ENCODE data around the gene CCNF. TPM values are rescaled to one million over a fixed set of nuclear protein-coding genes. Genes with fewer than 3 reads are reported as not detected.
"Not testable (repeated sequence)": the region's sequence is repeated elsewhere in the genome, so short reads cannot be mapped to it uniquely, and the experiment has no call there.

CCNF gene
- polyA plus RNA-seq, 6 donors from 2014 or later, result 1.8 to 5.0 (median 2.8) TPM; not detected in 1

DNA sequence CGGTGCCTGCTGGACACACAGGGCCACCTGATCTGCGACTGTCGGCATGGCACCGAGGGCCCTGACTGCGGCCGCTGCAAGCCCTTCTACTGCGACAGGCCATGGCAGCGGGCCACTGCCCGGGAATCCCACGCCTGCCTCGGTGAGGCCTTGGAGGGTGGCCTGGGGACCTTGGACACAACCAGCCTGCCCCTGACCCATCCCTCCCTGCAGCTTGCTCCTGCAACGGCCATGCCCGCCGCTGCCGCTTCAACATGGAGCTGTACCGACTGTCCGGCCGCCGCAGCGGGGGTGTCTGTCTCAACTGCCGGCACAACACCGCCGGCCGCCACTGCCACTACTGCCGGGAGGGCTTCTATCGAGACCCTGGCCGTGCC, 43.2 kb downstream of the CCNF start:
- Mint-ChIP-seq H3K27me3 (peaks cover 6 to 28% (median 28%) of the 10 kb centered on the region in 3 donors), H3K27ac (no peak overlapping the region), H3K9me3 (no peaks in the 10 kb centered on the region), H3K4me3 (peak overlapping the region in 4 of 8 donors; percentile 40 to 84 (median 79)), H3K4me1 (peaks cover 23 to 38% (median 34%) of the 10 kb centered on the region in 3 donors), H3K36me3 (no peaks in the 10 kb centered on the region)
- no peak for ATAC-seq (ENCODE audit: low read depth in 2 of 2)
- DNase-seq, result no peak

GRCh38 chr16:2472885-2473445, 43.7 kb downstream of the CCNF start:
- H3K36me3 Mint-ChIP-seq, result no peaks in the 10 kb centered on the region
- ATAC-seq (ENCODE audit: low read depth in 2 of 2) (no peak), DNase-seq (no peak)
- peaks cover 28 to 40% (median 38%) of the 10 kb centered on the region in 3 donors for H3K4me1 Mint-ChIP-seq
- no peaks in the 10 kb centered on the region for H3K9me3 Mint-ChIP-seq
- H3K4me3 Mint-ChIP-seq, result peak overlapping the region; percentile 57 to 90 (median 84)
- peak overlapping the region in 1 of 6 donors; percentile 60 for H3K27ac Mint-ChIP-seq
- peaks cover 6 to 28% (median 28%) of the 10 kb centered on the region in 3 donors for H3K27me3 Mint-ChIP-seq

DNA sequence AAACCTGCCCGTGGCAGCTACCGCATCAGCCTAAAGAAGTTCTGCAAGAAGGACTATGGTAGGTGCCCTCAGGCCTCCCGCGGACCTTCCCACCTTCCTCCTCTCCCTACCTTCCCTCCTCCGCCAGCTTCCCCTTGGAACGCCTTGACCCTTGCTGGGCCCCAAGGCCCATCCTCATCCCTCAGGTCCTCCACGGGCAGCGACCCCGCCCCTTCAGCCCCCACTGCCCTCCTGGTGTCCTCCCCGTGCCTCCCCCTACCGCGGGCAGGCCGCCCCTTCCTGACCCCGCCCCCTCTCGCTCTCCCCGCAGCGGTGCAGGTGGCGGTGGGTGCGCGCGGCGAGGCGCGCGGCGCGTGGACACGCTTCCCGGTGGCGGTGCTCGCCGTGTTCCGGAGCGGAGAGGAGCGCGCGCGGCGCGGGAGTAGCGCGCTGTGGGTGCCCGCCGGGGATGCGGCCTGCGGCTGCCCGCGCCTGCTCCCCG, 44.2 kb downstream of the CCNF start:
- no peak for DNase-seq
- Mint-ChIP-seq H3K27ac (peak overlapping the region in 1 of 6 donors; percentile 60), H3K9me3 (no peaks in the 10 kb centered on the region)

DNA sequence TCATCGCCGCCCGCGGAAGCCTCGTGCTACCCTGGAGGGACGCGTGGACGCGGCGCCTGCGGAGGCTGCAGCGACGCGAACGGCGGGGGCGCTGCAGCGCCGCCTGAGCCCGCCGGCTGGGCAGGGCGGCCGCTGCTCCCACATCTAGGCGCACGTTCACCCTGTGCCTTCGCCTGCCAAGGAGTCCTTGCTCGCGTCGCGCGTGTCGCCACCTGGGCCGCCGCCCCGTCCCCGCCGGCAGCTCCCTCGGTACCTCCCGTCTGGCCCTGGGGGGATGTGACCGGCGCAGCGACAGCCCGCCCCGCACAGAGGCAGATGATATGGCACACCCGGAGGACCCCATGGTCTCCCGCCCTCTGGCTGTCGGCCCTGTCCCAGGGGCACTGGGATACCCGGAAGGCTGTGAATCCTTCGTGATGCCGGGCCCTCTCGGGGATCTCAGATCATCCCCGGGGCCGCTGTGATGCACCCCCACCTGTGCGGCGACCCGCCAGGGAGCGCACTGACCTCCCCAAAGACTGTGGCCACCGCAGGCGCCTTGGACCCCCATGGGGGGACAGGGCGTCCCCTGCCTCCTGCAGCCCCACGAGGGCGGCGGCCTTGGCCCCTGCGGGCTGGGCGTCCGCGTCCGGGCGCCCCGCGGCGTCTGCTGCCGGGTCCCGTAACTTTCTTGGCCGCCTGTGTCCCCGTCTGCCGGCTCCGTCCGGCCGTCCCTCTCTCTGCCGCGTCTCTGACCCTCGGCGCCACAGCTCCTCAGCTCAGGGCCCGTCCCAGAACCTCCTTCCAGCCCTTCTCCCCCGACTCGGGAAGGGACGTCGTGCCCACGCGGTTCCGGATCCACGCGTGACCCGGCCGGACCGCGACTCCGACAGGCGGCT, 45.0 kb downstream of the CCNF start:
- no peaks in the 10 kb centered on the region for H3K36me3 Mint-ChIP-seq
- peak overlapping the region; percentile 73 to 89 (median 78) for H3K4me3 Mint-ChIP-seq
- peak overlapping the region in 2 of 6 donors; percentile 57 to 66 for H3K27ac Mint-ChIP-seq
- peak; percentile 74 to 75 for ATAC-seq (ENCODE audit: low read depth in 2 of 2)
- H3K9me3 Mint-ChIP-seq, result no peaks in the 10 kb centered on the region
- peak; percentile 58 for DNase-seq
- H3K4me1 Mint-ChIP-seq, result peaks cover 26 to 38% (median 26%) of the 10 kb centered on the region in 3 donors
- H3K27me3 Mint-ChIP-seq, result peaks cover 6 to 22% (median 20%) of the 10 kb centered on the region in 3 donors

More for the DNA sequence above, 44.2 kb downstream of the CCNF start:
- H3K4me3 Mint-ChIP-seq, result peak overlapping the region; percentile 57 to 90 (median 84)
- peak; percentile 0 to 5 for ATAC-seq (ENCODE audit: low read depth in 2 of 2)
- no peaks in the 10 kb centered on the region for H3K36me3 Mint-ChIP-seq
- peaks cover 6 to 24% (median 23%) of the 10 kb centered on the region in 3 donors for H3K27me3 Mint-ChIP-seq
- H3K4me1 Mint-ChIP-seq, result peaks cover 28 to 44% (median 34%) of the 10 kb centered on the region in 3 donors

- peak; percentile 63 for ATAC-seq (ENCODE audit: low read depth in 2 of 2)
- Mint-ChIP-seq H3K27ac (peak within 1 kb of the TSS in 2 of 6 donors; percentile 57 to 66), H3K4me1 (peaks cover 19 to 31% (median 21%) of the 10 kb centered on the region in 3 donors), H3K36me3 (no peaks in the 10 kb centered on the region), H3K4me3 (peak within 1 kb of the TSS; percentile 73 to 91 (median 78)), H3K27me3 (peaks cover under 1 to 15% (median 14%) of the 10 kb centered on the region in 3 donors), H3K9me3 (no peaks in the 10 kb centered on the region)
- peak; percentile 83 for DNase-seq
Observed at GRCh38 chr16:2474877-2475412, 45.7 kb downstream of the CCNF start, which contains the start of gene TBC1D24. TSS of gene TBC1D24 (plus strand) at chr16:2475127. CDS start at chr16:2496149, 21,022 bp downstream.

GRCh38 chr16:2475413-2476344, 46.4 kb downstream of the CCNF start:
- ATAC-seq (ENCODE audit: low read depth in 2 of 2) (peak; percentile 15 to 28), DNase-seq (no peak)
- Mint-ChIP-seq H3K27me3 (peaks cover 0 to 8% (median 8%) of the 10 kb centered on the region in 3 donors), H3K4me3 (peak overlapping the region; percentile 65 to 91 (median 78)), H3K4me1 (peaks cover 13 to 25% (median 17%) of the 10 kb centered on the region in 3 donors), H3K27ac (peak overlapping the region in 3 of 6 donors; percentile 39 to 66 (median 57)), H3K9me3 (no peaks in the 10 kb centered on the region), H3K36me3 (no peaks in the 10 kb centered on the region)

- ATAC-seq (ENCODE audit: low read depth in 2 of 2), result no peak
- DNase-seq, result no peak
- H3K27ac Mint-ChIP-seq, result peak overlapping the region in 2 of 6 donors; percentile 16 to 66
- no peaks in the 10 kb centered on the region for H3K36me3 Mint-ChIP-seq
- H3K27me3 Mint-ChIP-seq, result peaks cover 0 to 8% (median 8%) of the 10 kb centered on the region in 3 donors
- H3K4me1 Mint-ChIP-seq, result peaks cover 13 to 25% (median 17%) of the 10 kb centered on the region in 3 donors
- peak overlapping the region; percentile 65 to 91 (median 78) for H3K4me3 Mint-ChIP-seq
- no peaks in the 10 kb centered on the region for H3K9me3 Mint-ChIP-seq
Observed at GRCh38 chr16:2476345-2476720, 47.1 kb downstream of the CCNF start.

- Mint-ChIP-seq H3K36me3 (no peaks in the 10 kb centered on the region), H3K27me3 (peaks cover 0 to 8% (median 8%) of the 10 kb centered on the region in 3 donors), H3K4me1 (peaks cover 14 to 25% (median 17%) of the 10 kb centered on the region in 3 donors), H3K4me3 (peak overlapping the region; percentile 65 to 91 (median 76)), H3K27ac (peak overlapping the region in 1 of 6 donors; percentile 56), H3K9me3 (no peaks in the 10 kb centered on the region)
- no peak for DNase-seq
- ATAC-seq (ENCODE audit: low read depth in 2 of 2), result no peak
Observed at GRCh38 chr16:2476741-2477140, 47.5 kb downstream of the CCNF start.

GRCh38 chr16:2477327-2477726, 48.1 kb downstream of the CCNF start:
- H3K4me1 Mint-ChIP-seq, result peaks cover 20 to 27% (median 20%) of the 10 kb centered on the region in 3 donors
- DNase-seq (no peak), ATAC-seq (ENCODE audit: low read depth in 2 of 2) (no peak)
- H3K27ac Mint-ChIP-seq, result no peak overlapping the region
- H3K36me3 Mint-ChIP-seq, result no peaks in the 10 kb centered on the region
- H3K4me3 Mint-ChIP-seq, result peak overlapping the region in 3 of 8 donors; percentile 6 to 79 (median 28)
- no peaks in the 10 kb centered on the region for H3K9me3 Mint-ChIP-seq
- peaks cover 0 to 8% (median 8%) of the 10 kb centered on the region in 3 donors for H3K27me3 Mint-ChIP-seq

DNA sequence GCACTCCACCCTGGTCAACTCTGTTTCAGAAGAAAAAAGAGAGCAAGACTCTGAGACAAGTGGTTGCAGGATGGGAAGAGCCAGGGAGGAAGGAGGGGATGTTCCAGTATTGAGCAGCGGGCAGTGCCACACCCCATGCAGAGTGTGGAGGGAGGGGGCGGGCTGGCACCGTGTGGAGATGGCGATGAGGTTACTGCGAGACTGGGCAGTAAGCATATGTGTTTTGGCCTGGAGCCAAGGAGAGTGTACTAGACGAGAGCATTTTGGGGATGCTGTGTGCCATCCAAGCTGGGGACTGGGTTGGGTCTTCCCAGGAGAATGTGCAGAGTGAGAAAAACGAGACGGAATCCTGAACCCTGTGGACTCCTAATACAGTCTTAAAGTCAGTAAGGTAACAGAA, 49.0 kb downstream of the CCNF start:
- H3K4me3 Mint-ChIP-seq, result no peak overlapping the region
- peaks cover 19 to 23% (median 22%) of the 10 kb centered on the region in 3 donors for H3K4me1 Mint-ChIP-seq
- ATAC-seq (ENCODE audit: low read depth in 2 of 2), result no peak
- no peak for DNase-seq
- H3K9me3 Mint-ChIP-seq, result no peaks in the 10 kb centered on the region
- peak overlapping the region in 1 of 6 donors; percentile 30 for H3K27ac Mint-ChIP-seq
- peaks cover 0 to 2% (median 1%) of the 10 kb centered on the region in 3 donors for H3K27me3 Mint-ChIP-seq
- no peaks in the 10 kb centered on the region for H3K36me3 Mint-ChIP-seq

GRCh38 chr16:2479996-2480395, 50.7 kb downstream of the CCNF start:
- DNase-seq; ATAC-seq (ENCODE audit: low read depth in 2 of 2); H3K27ac Mint-ChIP-seq: not testable (repeated sequence)

DNA sequence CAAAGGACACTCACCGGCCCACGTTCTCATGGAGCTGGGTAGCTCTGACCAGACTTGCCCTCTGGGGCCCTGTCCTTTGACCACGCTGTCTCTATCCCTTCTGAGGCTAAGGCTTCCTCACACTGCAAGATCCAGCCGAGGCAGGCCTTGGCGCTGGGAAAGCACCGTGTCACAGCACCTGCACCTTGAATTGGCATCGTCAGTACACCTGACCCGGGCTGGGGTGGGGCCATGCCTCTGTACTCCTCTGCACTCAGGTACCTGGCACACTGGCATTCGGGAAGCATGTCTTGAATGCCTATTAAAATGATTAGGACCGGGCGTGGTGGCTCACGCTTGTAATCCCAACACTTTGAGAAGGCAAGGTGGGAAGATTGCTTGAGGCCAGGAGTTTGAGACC, 51.7 kb downstream of the CCNF start:
- Mint-ChIP-seq H3K9me3 (no peaks in the 10 kb centered on the region), H3K27ac (no peak overlapping the region), H3K4me3 (no peak overlapping the region), H3K4me1 (peaks cover 18 to 22% (median 20%) of the 10 kb centered on the region in 3 donors), H3K27me3 (no peaks in the 10 kb centered on the region), H3K36me3 (no peaks in the 10 kb centered on the region)
- ATAC-seq (ENCODE audit: low read depth in 2 of 2), result no peak
- DNase-seq, result no peak

More at GRCh38 chr16:2479996-2480395, 50.7 kb downstream of the CCNF start:
- H3K4me3 Mint-ChIP-seq, result peak overlapping the region in 1 of 8 donors; percentile 36
- peaks cover 18 to 25% (median 20%) of the 10 kb centered on the region in 3 donors for H3K4me1 Mint-ChIP-seq
- H3K27me3 Mint-ChIP-seq, H3K36me3 Mint-ChIP-seq, H3K9me3 Mint-ChIP-seq: not testable (repeated sequence)
